Ovary (tissue), 9 donors: Measurements from ENCODE around the gene PRSS1. TPM values are rescaled to one million over a fixed set of nuclear protein-coding genes. Genes with fewer than 3 reads are reported as not detected.

Source experiments
- DNase-seq, 5 donors: peaks; one replicate each; pipeline ENCODE4 v3.0.0-alpha.2; 2019 to 2020
- H3K27ac ChIP-seq, 2 donors: fragments of 200-600 bp; one replicate each; pipeline versions ENCODE4 v1.5.1 to v1.8.0; 2019 to 2022
- H3K27me3 ChIP-seq: fragments of 200-600 bp; one replicate; pipeline ENCODE4 v1.8.0; 2022
- H3K36me3 ChIP-seq: fragments of 200-600 bp; sonication (generic); one replicate; pipeline ENCODE4 v1.5.1; 2019
- H3K4me1 ChIP-seq: one replicate; pipeline ENCODE4 v1.8.1; 2013; ENCODE audit warnings: mild to moderate bottlenecking, moderate library complexity; ENCODE audit not compliant: insufficient read depth
- H3K4me3 ChIP-seq: fragments of 200-600 bp; sonication (generic); one replicate; pipeline ENCODE4 v1.5.1; 2017
- H3K9me3 ChIP-seq, 2 donors: fragments of 200-600 bp in 1 of 2; sonication (generic) in 1 of 2; one replicate each; pipeline versions ENCODE4 v1.5.1 to v1.8.1; 2013 to 2019; ENCODE audit warnings: mild to moderate bottlenecking in 1 of 2, moderate library complexity in 1 of 2
- EP300 ChIP-seq: sonication (generic); formaldehyde crosslinking; IDR thresholded peaks from one replicate; pipeline ENCODE4 v1.6.1; 2017; ENCODE audit warnings: antibody characterized with exemption
- POLR2A ChIP-seq: fragments of 450-650 bp; IDR thresholded peaks from one replicate; pipeline ENCODE4 v1.6.1; 2017; ENCODE audit warnings: antibody characterized with exemption, mild to moderate bottlenecking, moderate library complexity
- WGBS, 3 donors: extraction: QIAGEN DNeasy Blood & Tissue Kit in 1 of 3; methylation state at CpG; one replicate each; pipeline versions ENCODE4 v1.1.5 to v1.1.7; 2013 to 2017; 5-methylcytosine and 5-hydroxymethylcytosine counted together
- intact Hi-C, 4 donors: fragments of 100-400 bp; cut with DNase I; formaldehyde crosslinking; loops; one replicate each; pipeline versions ENCODE4 v1.11.0 to v1.15.1; 2022 to 2023
- polyA plus RNA-seq, 2 donors: library from polyadenylated mRNA; stranded (reverse); fragments of 200-250 nt in 1 of 2; fragments of 350-450 nt in 1 of 2; fragmentation: Illumina TruSeq in 1 of 2; extraction: RNeasy Lipid Tissue Mini Kit (QIAGEN cat#74804) in 1 of 2; gene quantifications; one replicate each; pipeline ENCODE4 v1.2.3, GENCODE V29; 2013 to 2014
- total RNA-seq, 7 donors: library from RNA; depleted of rRNA in 2 of 7; stranded (reverse); fragments of >200 nt in 2 of 7; fragmentation: NEBNext Ultra II Directional in 3 of 7; extraction: Animal tissue kit (Norgen Biotek cat#: 25700) in 3 of 7; gene quantifications; one replicate each; pipeline versions ENCODE4 v1.1.0 to v1.2.4, GENCODE V29; 2016 to 2023
- TF ChIP-seq, protein P1 (sequence below), 3 donors: fragments of 450-650 bp in 2 of 3; fragments of 200-600 bp in 1 of 3; IDR thresholded peaks; one replicate each; pipeline versions ENCODE4 v1.5.1 to v1.8.0; 2016 to 2022; ENCODE audit warnings: antibody characterized with exemption in 3 of 3, mild to moderate bottlenecking in 1 of 3
- donor health status: DM: no; HTN: no; CAD: no; lungs with moderate emphysema.
- donor health status: DM: no; HTN: no; CAD: no.
- donor health status: Bipolar disorder and iron deficiency.
- donor health status: DM: yes; HTN: yes; CAD: no.
- donor health status: DM: no; HTN: no; CAD: no.
- donor health status: DM: yes; HTN: yes; CAD: no.

Gene PRSS1
- total and polyA plus RNA-seq, 9 donors = 0.15 to 35.0 (median 2.6) TPM; not detected in 4

DNA sequence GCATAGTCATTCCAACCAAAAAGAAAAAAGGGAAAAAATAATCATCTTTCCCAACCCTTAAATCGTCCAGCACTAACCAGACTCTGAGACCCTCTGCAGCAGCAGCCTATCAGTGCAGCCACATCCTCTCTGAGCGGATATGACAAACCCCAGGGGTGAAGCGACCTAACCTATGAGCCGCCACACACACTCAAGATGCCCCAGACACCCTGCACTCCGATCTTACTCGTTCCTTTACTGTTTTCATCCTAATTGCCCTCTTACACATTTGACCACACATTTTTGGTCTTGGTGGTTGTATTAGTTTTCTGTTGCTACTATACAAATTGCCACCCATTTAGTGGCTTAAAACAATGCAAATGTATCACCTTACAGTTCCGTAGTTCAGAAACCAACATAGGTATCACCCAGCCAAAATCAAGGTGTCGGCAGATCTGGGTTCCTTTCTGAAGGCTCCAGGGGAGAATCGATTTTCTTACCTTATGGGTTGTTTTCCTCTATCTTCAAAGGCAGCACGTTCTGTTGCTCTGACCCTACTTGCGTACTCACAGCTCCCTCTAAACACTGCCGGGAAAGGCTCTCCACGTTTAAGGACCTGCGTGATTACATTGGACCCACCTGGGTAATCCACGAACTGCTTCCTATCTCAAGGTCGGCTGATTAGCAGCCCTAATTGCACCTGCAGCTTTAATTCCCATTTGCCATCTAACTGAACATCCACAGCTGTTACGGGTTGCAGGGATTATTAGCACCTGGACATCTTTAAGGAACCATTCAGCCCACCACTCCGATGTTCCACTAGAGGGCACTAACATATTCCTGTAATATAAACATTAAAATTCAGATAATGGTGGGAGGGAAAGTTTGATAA lies 37.3 kb upstream of the PRSS1 start:
- H3K9me3 ChIP-seq = no peaks in the 10 kb centered on the region
- 50 to 57% (median 54%) methylated on average over 18 of the region's 18 CpGs for WGBS, 3 donors
- DNase-seq = no peak
- intact Hi-C loops = no loop called here
- no peaks in the 10 kb centered on the region for H3K36me3 ChIP-seq
- no peak overlapping the region for H3K4me3 ChIP-seq
- no peaks in the 10 kb centered on the region for H3K4me1 ChIP-seq
- no peaks in the 10 kb centered on the region for H3K27me3 ChIP-seq
- H3K27ac ChIP-seq = no peak overlapping the region
- no peak for TF ChIP-seq POLR2A
- TF ChIP-seq, protein P1, sequence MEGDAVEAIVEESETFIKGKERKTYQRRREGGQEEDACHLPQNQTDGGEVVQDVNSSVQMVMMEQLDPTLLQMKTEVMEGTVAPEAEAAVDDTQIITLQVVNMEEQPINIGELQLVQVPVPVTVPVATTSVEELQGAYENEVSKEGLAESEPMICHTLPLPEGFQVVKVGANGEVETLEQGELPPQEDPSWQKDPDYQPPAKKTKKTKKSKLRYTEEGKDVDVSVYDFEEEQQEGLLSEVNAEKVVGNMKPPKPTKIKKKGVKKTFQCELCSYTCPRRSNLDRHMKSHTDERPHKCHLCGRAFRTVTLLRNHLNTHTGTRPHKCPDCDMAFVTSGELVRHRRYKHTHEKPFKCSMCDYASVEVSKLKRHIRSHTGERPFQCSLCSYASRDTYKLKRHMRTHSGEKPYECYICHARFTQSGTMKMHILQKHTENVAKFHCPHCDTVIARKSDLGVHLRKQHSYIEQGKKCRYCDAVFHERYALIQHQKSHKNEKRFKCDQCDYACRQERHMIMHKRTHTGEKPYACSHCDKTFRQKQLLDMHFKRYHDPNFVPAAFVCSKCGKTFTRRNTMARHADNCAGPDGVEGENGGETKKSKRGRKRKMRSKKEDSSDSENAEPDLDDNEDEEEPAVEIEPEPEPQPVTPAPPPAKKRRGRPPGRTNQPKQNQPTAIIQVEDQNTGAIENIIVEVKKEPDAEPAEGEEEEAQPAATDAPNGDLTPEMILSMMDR (IDR thresholded peaks at IDR 0.05) = peak in 1 of 3 donors; percentile 41

DNA sequence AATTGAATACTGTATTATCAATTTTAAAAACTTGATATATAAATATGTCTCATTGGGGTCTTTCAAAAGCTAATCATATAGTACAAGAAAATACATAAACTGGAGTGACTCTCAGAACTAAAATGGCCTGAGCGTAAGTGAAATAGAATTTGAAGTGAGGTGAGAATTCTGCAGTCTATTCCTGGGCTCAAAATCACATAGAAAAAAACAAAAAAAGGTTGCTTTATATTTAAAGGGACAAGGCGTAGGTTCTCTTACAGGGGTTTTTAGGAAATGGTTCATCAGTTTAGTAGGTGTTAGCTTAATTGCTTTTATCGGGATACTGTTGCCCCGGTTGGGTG lies 36.7 kb upstream of the PRSS1 start:
- no peak overlapping the region for H3K27ac ChIP-seq
- no peak for TF ChIP-seq POLR2A
- TF ChIP-seq, protein P1 (IDR thresholded peaks at IDR 0.05) = no peak
- TF ChIP-seq EP300 = no peak
- no peaks in the 10 kb centered on the region for H3K36me3 ChIP-seq
- no peaks in the 10 kb centered on the region for H3K4me1 ChIP-seq
- WGBS, 3 donors = 78 to 93% (median 90%) methylated on average over 4 of the region's 4 CpGs
- no peak overlapping the region for H3K4me3 ChIP-seq
- intact Hi-C loops = no loop called here
- no peaks in the 10 kb centered on the region for H3K27me3 ChIP-seq
- DNase-seq = no peak
- H3K9me3 ChIP-seq = no peaks in the 10 kb centered on the region

DNA sequence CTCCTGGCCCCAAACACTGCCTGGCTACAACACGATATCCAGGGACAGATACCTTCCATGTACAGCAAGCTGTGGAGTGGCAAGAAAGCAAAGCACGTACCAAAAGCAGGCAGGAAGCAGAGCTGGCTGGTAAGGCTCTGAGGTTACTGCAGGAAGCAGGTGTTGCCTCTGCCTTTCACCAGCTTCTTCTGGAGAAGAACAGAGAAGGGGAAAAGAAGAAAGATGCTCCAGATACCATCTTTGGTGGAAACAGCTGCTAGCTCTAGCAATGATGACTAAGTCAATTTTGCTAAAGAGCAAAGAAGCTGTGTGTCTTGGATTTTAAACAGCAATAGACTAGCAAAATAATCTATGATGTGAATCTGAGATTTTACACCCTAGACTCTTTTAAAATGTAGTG lies 34.9 kb upstream of the PRSS1 start:
- H3K36me3 ChIP-seq = no peaks in the 10 kb centered on the region
- 64 to 76% (median 69%) methylated on average over 2 of the region's 2 CpGs for WGBS, 3 donors
- TF ChIP-seq POLR2A = no peak
- intact Hi-C loops = no loop called here
- no peaks in the 10 kb centered on the region for H3K9me3 ChIP-seq
- H3K4me1 ChIP-seq = no peaks in the 10 kb centered on the region
- no peak for DNase-seq
- no peaks in the 10 kb centered on the region for H3K27me3 ChIP-seq
- H3K27ac ChIP-seq = no peak overlapping the region
- no peak overlapping the region for H3K4me3 ChIP-seq

DNA sequence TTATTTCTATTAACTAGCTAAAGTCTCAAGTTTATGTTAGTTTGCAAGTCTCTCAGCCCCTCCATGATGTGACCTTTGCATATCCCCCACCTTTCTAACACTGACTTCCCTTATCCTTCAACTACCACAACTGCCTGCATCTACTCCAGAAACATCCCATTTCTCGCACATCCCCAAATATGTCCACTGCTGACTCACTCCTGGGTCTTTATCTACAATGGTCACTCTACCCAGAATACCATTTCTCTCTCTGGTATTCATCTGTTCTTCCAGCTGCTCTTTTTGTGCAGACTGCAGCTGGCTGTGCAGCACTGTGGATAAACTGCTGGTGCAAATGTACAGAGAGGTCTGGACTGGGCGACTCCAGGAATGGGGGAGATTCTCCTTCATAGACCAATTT lies 32.7 kb upstream of the PRSS1 start:
- WGBS, 3 donors = 32 to 61% (median 41%) methylated on average over 2 of the region's 2 CpGs
- DNase-seq = no peak
- Histone ChIP-seq H3K9me3 (no peaks in the 10 kb centered on the region), H3K27me3 (no peaks in the 10 kb centered on the region), H3K36me3 (no peaks in the 10 kb centered on the region), H3K27ac (no peak overlapping the region), H3K4me1 (no peaks in the 10 kb centered on the region), H3K4me3 (no peak overlapping the region)
- intact Hi-C loops = no loop called here
- no peak for TF ChIP-seq EP300
- TF ChIP-seq, protein P1 (IDR thresholded peaks at IDR 0.05) = no peak
- no peak for TF ChIP-seq POLR2A

DNA sequence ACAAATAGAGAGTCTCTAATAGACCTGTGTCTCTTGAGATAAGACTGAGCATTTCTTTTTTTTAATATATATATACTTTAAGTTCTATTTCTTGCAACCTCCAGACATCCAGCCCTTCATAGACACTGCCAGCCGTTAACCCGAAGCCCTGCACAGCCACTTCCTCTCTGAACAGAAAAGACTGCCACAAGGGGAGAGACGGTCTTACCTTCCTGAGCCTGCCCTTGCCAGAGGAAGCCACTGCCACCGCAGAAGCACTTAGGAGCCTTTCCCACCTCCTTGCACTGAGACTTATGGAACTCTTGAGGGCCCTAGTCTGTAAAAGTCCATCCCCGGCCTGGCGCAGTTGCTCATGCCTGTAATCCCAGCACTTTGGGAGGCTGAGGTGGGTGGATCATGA lies 31.8 kb upstream of the PRSS1 start:
- H3K4me3 ChIP-seq = no peak overlapping the region
- no peaks in the 10 kb centered on the region for H3K36me3 ChIP-seq
- intact Hi-C loops = no loop called here
- no peak for DNase-seq
- 92 to 95% (median 94%) methylated on average over 6 of the region's 6 CpGs for WGBS, 3 donors
- no peaks in the 10 kb centered on the region for H3K27me3 ChIP-seq
- H3K9me3 ChIP-seq = no peaks in the 10 kb centered on the region
- TF ChIP-seq EP300 (no peak), POLR2A (no peak)
- TF ChIP-seq, protein P1 (IDR thresholded peaks at IDR 0.05) = no peak
- H3K4me1 ChIP-seq = peaks cover 2% of the 10 kb centered on the region
- no peak overlapping the region for H3K27ac ChIP-seq
